Measurements from ENCODE around the gene SYCE3.
"Not testable (repeated sequence)": the region's sequence is repeated elsewhere in the genome, so short reads cannot be mapped to it uniquely, and the experiment has no call there.

The SYCE3 gene

DNA sequence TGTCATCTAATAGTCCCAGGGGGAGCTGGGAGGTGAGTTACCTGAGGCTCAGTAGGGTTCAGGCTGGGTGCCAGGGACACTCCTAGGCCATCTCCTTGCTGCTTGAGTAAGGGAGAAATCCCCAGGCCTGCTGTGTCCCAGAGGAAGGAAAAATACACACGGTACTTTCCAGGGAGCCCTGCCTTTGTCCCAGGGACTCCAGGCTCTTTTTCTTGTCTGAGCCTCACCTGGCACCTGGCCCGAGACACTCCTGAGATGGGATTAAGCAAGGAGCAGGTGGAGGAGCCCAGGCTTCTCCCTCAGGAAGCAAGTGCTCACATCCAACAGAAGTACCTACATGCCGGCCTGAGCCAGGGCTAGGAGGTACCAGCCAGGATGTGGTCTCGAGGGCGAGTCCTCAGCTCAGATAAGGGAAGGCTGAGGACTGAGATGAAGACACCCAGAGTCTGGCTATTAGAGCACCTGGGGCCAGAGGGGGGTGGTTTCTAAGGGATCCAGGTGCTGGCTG is 17.9 kb downstream of the SYCE3 start:
- H3K4me3 ChIP-seq (ENCODE audit: low read length), result peak overlapping the region; percentile 19
- peak; percentile 93 for DNase-seq (ENCODE audit: low read depth)
- TF ChIP-seq, protein P1, sequence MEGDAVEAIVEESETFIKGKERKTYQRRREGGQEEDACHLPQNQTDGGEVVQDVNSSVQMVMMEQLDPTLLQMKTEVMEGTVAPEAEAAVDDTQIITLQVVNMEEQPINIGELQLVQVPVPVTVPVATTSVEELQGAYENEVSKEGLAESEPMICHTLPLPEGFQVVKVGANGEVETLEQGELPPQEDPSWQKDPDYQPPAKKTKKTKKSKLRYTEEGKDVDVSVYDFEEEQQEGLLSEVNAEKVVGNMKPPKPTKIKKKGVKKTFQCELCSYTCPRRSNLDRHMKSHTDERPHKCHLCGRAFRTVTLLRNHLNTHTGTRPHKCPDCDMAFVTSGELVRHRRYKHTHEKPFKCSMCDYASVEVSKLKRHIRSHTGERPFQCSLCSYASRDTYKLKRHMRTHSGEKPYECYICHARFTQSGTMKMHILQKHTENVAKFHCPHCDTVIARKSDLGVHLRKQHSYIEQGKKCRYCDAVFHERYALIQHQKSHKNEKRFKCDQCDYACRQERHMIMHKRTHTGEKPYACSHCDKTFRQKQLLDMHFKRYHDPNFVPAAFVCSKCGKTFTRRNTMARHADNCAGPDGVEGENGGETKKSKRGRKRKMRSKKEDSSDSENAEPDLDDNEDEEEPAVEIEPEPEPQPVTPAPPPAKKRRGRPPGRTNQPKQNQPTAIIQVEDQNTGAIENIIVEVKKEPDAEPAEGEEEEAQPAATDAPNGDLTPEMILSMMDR (IDR thresholded peaks at IDR 0.05; ENCODE audit: insufficient read depth, low read depth, low read length, missing control alignments), result no peak

DNA sequence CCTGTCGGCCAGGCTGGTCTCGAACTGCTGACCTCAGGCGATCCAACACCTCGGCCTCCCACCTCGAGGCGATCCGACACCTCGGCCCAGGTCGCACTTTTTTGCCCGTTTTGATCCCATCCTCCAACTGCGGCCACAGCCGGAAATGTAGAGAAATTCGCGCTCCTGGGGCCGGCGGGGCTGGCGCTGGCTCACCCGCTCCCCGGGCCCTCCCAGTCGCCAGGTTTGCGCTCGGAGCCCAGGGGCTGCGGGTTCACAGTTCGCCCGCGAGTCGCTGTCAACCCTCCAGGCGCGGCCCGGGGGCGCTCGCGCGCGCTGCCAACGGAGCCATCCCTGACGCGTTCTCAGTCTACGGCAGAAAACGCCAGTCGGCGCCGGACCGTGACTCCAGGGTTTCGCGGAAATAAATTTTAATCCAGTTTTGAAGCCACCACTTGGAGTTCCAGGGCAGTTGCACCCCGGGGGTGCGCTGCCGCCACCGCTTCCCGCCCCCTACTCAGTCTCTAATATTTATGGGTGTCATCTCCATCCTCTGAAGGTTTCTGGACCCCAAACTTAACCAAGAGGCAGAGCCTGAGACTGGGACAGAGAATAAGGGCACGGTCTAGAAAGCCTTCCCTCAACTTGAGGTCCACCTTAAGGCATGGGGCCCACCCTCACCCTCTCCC is 18.5 kb downstream of the SYCE3 start:
- peak; percentile 71 for DNase-seq (ENCODE audit: low read depth)
- TF ChIP-seq, protein P1 (IDR thresholded peaks at IDR 0.05; ENCODE audit: insufficient read depth, low read depth, low read length, missing control alignments), result peak; percentile 29
- peak overlapping the region; percentile 19 for H3K4me3 ChIP-seq (ENCODE audit: low read length)

DNA sequence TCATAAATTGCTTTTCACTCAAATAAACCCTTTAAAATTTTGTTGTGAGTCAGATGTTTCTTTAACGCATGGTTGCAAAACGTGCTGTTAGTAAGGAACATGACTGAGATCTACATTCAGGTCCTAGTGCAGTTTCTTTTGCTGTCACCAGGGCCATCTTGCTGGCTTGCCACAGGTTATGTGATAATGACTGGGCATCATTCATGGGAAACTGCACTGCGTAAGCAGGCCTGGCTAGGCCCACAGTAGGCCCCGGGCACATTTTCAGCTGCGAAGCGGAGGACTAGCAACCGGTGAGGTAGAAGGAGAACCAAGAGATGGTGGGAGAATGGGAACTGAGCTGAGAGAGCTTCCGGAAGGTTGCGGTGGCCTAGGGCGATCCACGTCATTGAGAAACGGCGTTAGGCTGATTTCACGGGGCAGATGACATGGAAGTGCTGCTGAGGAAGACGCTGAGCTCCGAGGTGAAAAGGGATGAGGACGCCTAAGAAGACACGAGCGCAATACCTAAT is 20.2 kb downstream of the SYCE3 start:
- no peak overlapping the region for H3K4me3 ChIP-seq (ENCODE audit: low read length)
- peak; percentile 85 for DNase-seq (ENCODE audit: low read depth)
- TF ChIP-seq, protein P1 (IDR thresholded peaks at IDR 0.05; ENCODE audit: insufficient read depth, low read depth, low read length, missing control alignments), result peak; percentile 38

DNA sequence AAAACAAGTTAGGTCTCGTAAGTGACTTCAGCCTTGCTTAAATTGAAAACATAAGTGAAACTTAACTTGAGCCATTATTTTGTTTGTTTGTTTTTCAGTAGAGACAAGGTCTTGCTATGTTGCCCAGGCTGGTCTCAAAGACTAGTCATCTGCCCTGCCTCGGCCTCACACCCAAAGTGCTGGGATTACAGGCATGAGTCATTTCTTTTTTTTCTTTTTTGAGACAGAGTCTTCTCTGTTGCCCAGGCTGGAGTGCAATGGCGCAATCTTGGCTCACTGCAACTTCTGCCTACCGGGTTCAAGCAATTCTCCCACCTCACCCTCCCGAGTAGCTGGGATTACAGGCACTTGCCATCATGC is 21.1 kb downstream of the SYCE3 start:
- DNase-seq (ENCODE audit: low read depth), result peak; percentile 98
- H3K4me3 ChIP-seq (ENCODE audit: low read length), result not testable (repeated sequence)

DNA sequence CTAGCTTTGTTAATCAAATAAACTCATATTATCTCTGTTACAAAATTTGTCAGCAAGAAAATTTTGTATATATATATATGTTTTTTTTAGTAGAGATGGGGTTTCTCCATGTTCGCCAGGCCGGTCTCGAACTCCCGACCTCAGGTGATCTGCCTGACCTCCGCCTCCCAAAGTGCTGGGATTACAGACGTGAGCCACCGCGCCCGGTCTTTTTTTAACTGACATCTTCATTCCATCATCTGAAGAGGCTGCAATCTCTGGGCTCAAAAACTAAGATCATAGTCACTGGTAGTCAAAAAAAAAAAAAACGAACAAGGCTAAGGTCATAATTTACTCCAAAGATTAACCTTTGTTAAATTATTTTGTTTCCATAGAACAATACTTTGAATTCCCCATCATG is 22.3 kb downstream of the SYCE3 start:
- H3K4me3 ChIP-seq (ENCODE audit: low read length), result no peak overlapping the region

DNA sequence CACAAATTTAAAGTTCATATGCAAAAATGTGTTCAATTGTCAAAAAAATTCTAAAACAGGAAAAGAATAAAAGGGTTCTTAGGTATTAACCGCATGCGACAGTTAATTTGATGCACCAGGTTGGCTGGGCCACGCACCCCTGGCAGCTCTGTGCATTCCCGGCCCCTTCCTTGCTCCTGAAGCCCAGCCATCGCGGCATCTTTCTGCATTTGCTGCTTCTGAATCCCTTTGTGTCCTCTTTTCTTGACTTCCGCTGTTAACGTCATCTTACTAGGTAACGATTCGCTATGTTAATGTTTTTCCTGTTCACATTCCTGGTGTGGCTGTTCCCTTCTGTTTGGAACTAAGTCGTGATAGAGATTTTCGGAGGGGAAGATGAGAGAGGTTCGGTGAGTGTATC is 25.0 kb downstream of the SYCE3 start:
- H3K4me3 ChIP-seq (ENCODE audit: low read length), result no peak overlapping the region
- TF ChIP-seq, protein P1 (IDR thresholded peaks at IDR 0.05; ENCODE audit: insufficient read depth, low read depth, low read length, missing control alignments), result no peak
- DNase-seq (ENCODE audit: low read depth), result no peak

More for the DNA sequence above, 22.3 kb downstream of the SYCE3 start:
- no peak for DNase-seq (ENCODE audit: low read depth)
- TF ChIP-seq, protein P1 (IDR thresholded peaks at IDR 0.05; ENCODE audit: insufficient read depth, low read depth, low read length, missing control alignments), result no peak

DNA sequence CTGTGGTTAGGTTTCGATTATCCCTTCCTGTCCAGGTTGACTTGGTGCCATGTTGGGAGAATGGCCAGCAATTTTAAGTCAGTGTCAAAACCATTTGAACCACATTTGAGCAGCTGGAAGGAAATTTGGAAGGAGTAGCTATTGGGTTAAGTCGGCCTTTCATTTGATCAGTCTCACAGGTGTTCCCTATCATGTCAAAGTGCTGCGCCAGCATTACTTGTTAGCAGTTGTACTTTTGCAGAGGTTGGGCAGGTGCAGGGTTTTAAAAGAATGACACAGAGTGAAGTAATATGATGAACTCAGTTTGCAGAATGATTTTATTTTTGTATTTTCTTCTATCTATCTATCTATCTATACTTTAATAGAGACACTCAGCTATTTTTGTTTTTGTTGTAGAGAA is 26.5 kb downstream of the SYCE3 start:
- TF ChIP-seq, protein P1 (IDR thresholded peaks at IDR 0.05; ENCODE audit: insufficient read depth, low read depth, low read length, missing control alignments), result no peak
- H3K4me3 ChIP-seq (ENCODE audit: low read length), result no peak overlapping the region
- no peak for DNase-seq (ENCODE audit: low read depth)

All from epithelial cell of esophagus (primary cell).